Stimulated activated CD4-positive, alpha-beta T cell treated with anti-CD3 and anti-CD28 coated beads, TNF-alpha, amount 100 ng/mL, for 4 hours (primary cell): ENCODE data around the gene FREM1.

Experiments
- DNase-seq, 3 experiments: peaks; one replicate each; pipeline ENCODE4 v3.0.0-alpha.2; 2020; ENCODE audit warnings: low read depth in 3 of 3

The FREM1 gene

GRCh38 chr9:14912859-14913258, 2.6 kb upstream of the FREM1 start:
- no peak for DNase-seq

GRCh38 chr9:14911046-14911445, 818 bp upstream of the FREM1 start:
- DNase-seq, result no peak

DNA sequence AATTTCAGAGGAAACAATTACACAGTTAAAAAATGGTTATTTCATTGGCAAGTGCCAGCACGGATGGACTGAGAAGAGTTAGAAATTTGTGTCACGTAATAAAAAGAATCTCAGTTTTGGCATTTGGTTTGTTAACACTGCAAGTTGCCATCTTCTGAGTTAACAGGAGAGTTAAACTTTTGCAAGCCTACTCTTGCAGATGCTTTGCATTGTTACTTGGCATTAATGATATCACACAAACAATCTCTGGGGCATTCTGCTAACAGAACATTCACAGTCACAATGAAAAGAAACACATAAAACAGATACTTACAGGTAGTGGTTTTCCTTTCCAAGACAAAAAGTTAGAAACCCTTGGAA, 647 bp downstream of the FREM1 start:
- DNase-seq, result no peak

GRCh38 chr9:14909181-14909580, 1.0 kb downstream of the FREM1 start:
- no peak for DNase-seq

DNA sequence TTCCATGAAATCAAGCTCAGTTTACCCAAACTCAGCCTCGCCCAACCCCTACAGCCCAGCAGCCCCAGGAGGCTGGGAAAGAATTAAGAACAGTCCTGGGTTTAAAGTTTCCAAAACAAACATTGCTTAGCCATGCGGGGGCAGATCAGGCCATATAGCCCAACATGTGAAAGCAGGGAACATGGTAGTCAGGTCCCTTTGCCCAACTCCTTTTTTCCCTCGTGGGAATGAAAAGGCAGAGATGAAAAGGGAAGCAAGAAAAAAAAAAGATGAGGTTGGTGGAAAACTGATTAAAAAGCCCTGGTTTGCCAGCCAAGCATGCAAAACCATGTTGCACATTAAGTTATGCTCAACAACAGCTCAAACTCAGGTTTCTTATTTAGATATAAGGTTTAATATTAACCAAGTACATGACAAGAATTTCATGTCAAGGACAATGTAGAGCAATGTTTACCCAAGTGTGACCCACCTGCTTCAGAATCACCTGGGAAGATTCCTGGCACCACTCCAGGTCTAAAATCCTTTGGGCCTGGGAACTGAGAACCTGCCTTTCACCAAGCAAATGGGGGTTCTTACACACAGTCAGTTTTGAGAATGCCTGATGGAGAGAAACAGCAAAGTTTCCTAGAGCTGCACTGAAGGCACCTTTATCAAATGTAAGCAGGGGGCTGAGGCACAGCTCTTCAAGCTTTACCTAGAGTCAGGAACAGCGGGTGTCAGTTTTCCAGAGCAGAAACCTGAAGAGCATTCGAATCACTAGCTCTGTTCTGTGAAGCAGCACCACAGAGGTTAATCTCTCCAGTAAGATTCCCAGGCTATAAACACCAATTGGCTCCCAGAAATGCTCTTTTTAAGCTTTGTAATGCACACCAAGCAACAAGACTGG, 1.7 kb downstream of the FREM1 start:
- DNase-seq, result no peak

DNA sequence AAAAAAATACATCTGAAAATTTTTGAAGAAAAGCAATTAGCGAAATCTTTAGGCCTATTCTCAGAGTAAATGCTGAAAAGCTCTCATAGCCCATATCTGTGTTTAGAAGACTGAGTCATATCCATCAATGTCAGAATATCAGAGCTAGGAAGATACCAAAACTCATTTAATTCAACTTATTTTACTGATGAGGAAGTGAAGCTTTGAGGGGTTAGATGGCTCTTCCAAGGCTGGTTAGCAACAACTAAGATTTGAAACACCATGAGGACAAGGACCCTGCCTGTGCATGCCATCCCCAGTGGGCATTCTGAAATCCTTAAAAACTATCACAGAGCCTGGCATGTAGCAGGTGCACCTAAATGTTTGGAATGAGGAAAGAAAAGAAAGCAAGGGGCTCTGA, 2.5 kb downstream of the FREM1 start:
- no peak for DNase-seq

- DNase-seq, result no peak
These were observed 2.9 kb downstream of the FREM1 start for GRCh38 chr9:14907360-14907685.

GRCh38 chr9:14906644-14907359, 3.4 kb downstream of the FREM1 start:
- DNase-seq, result no peak

DNA sequence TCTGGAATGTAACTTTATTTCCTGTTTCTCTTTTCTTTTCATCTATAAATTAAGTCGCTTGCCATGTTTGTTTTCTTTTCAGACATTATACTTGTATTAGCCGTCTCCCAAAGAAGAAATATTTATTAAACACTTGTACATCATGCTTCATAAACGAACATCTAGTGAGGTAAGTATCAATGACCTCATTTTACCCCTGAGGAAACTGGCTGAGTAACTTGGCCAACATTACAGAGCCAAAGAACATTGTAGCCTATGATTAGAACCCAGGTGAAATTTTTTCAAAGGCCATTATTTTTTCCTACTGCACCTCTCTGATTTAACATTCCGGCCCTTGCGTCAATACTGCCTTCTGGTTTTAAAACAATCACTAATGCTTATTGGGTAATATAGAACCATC, 4.2 kb downstream of the FREM1 start:
- no peak for DNase-seq

DNA sequence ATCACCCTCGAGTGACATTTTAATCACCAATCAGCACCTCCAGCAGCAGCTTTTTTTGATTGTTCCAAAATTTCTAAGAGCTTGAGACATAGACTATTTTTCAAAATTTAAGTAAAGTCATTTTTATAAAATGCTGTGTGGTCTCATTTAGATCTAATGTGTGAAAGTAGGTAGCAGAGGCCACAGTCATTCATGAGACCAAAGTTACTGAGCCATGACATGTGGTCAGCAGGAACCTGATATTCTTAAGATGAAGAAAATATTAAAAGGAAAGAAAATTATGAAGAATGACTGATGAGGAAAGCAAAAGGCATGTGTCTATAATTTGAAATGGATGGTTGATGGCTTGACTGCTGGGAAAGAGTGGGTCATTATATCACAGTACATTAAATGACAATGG, 7.2 kb downstream of the FREM1 start:
- DNase-seq, result no peak

DNA sequence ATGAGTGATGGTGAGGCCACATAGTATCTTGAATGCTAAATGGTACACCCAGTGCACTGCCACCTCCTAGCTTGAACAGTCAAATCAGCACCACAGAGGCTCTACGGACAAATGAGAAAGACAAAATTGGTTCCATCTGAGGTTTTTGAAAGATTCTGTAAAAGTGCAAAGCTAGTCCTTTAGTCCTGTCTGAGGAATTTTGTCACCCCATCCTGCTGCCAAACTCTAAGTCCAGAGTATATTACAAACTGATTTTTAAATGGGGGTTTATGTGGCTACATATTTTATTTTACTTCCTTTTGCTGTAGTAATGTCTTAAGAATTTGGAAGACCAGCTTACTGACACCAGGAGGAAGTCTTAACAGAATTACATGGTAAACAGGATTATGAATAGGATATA, 7.7 kb downstream of the FREM1 start:
- DNase-seq, result no peak

GRCh38 chr9:14899815-14900193, 10.4 kb downstream of the FREM1 start:
- no peak for DNase-seq

- DNase-seq, result no peak
These were observed 11.0 kb downstream of the FREM1 start for GRCh38 chr9:14899042-14899814.

DNA sequence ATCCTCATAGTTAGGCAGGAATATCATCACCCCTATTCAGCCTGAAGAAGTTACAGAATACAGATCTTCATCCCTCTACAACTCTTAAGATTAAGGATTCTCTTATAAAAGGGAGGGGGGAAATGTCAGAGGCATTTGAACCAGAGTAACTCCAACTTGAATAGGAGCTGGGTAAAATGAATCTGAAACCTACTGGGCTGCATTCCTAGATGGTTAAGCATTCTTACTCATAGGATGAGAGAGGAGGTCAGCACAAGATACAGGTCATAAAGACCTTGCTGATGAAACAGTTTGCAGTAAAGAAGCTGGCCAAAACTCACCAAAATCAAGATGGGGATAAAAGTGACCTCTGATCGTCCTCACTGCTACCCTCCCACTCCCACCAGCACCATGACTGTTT, 14.4 kb downstream of the FREM1 start:
- no peak for DNase-seq

GRCh38 chr9:14893280-14893679, 16.9 kb downstream of the FREM1 start:
- DNase-seq, result no peak

DNA sequence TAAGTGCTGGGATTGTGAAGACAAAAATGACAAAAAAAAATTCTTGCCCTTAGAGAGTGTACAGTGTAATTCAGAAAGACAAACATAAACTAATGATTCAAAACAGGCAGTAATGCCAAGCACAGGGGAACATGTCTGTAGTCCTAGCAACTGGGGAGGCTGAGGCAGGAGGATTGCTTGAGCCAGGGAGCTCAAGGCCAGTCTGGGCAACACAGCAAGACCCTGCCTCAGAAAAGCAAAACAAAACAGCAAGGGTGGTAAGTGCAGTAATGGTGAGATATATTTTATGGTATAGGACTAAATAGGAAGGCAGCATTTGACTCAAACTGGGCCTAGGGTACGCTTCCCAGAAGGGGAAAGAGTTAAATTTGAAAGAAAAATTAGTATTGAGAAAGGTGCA, 18.9 kb downstream of the FREM1 start:
- DNase-seq, result no peak

- DNase-seq, result no peak
These were observed 20.8 kb downstream of the FREM1 start for GRCh38 chr9:14889451-14889850.

- no peak for DNase-seq
These were observed 21.4 kb downstream of the FREM1 start for GRCh38 chr9:14888875-14889274.

GRCh38 chr9:14888272-14888671, 22.0 kb downstream of the FREM1 start:
- DNase-seq, result no peak

DNA sequence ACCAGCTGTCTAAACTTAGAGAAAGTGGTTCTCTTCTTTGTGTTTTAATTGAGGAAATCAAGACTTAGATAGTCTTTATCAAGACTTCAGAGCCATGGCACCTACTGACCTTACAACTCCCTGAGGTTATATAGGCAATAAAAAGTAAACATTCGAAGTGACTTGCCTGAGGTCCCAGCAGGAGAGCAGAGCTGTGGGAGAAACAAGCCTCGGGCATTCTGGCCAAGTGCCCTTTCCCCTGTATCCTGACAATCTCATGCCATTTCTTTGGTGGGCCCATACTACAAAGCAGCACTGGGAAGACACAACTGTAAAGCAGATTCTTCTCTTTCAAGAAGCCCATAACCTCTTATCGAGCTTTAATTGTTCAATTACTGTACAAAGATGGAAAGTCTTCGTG, 23.1 kb downstream of the FREM1 start:
- DNase-seq, result no peak

- no peak for DNase-seq
These were observed 26.8 kb downstream of the FREM1 start for GRCh38 chr9:14883310-14883944.

DNA sequence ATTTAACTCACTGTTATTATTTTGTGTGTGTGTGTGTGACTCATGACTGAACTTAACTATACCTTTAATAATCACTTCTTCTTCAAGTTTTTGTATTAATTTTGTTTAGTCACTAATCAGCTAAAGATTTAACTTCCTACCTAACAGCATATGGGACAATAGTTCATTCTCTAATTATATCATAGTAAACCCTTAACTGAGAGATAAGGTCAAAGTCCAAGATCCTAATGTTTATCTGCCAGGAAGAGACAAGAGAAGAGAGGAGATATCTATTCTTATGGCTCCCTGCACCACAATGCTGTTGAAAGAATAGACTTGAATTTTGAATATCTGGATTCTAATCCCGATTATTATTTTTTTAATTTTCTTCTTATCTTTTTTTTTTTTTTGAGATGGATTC, 28.1 kb downstream of the FREM1 start:
- no peak for DNase-seq
